Kidney epithelial cell (primary cell): ENCODE measurements around the gene NOL8. TPM values are rescaled to one million over a fixed set of nuclear protein-coding genes. Genes with fewer than 3 reads are reported as not detected.

Experiments used
- DNase-seq: peaks from one replicate; pipeline ENCODE4 v3.0.0-alpha.2; 2010; ENCODE audit warnings: low read depth
- H3K27me3 ChIP-seq: 2 replicates; pipeline ENCODE4 v1.6.0; 2011; ENCODE audit warnings: low read length; ENCODE audit not compliant: control insufficient read depth, insufficient read depth
- H3K36me3 ChIP-seq: 2 replicates; pipeline ENCODE4 v1.5.1; 2011; ENCODE audit warnings: low read length; ENCODE audit not compliant: control insufficient read depth, insufficient read depth
- H3K4me3 ChIP-seq: 2 replicates; pipeline ENCODE4 v1.5.1; 2011; ENCODE audit warnings: low read depth, mild to moderate bottlenecking, control low read depth, low read length
- total RNA-seq: library from RNA; depleted of rRNA; stranded (reverse); fragments of >200 nt; gene quantifications from 2 replicates; pipeline ENCODE4 v1.2.3, GENCODE V29; 2015
- TF ChIP-seq, protein P1 (sequence below): IDR thresholded peaks from 2 replicates; pipeline ENCODE4 v1.5.1; 2011; ENCODE audit warnings: mild to moderate bottlenecking, moderate library complexity, low read length, control low read depth, inconsistent platforms; ENCODE audit not compliant: insufficient read depth, poor library complexity, severe bottlenecking

Gene NOL8
- total RNA-seq, 1 donor from 2014 or later, result 29.2 TPM

GRCh38 chr9:92300936-92301335 lies 24.2 kb downstream of the NOL8 start:
- Histone ChIP-seq H3K27me3 (no peaks in the 10 kb centered on the region), H3K36me3 (peaks cover 2% of the 10 kb centered on the region), H3K4me3 (no peak overlapping the region)
- no peak for DNase-seq
- TF ChIP-seq, protein P1, sequence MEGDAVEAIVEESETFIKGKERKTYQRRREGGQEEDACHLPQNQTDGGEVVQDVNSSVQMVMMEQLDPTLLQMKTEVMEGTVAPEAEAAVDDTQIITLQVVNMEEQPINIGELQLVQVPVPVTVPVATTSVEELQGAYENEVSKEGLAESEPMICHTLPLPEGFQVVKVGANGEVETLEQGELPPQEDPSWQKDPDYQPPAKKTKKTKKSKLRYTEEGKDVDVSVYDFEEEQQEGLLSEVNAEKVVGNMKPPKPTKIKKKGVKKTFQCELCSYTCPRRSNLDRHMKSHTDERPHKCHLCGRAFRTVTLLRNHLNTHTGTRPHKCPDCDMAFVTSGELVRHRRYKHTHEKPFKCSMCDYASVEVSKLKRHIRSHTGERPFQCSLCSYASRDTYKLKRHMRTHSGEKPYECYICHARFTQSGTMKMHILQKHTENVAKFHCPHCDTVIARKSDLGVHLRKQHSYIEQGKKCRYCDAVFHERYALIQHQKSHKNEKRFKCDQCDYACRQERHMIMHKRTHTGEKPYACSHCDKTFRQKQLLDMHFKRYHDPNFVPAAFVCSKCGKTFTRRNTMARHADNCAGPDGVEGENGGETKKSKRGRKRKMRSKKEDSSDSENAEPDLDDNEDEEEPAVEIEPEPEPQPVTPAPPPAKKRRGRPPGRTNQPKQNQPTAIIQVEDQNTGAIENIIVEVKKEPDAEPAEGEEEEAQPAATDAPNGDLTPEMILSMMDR, result no peak

- H3K4me3 ChIP-seq, result no peak overlapping the region
- TF ChIP-seq, protein P1, result no peak
- no peak for DNase-seq
- no peaks in the 10 kb centered on the region for H3K36me3 ChIP-seq
- no peaks in the 10 kb centered on the region for H3K27me3 ChIP-seq
These were observed 26.0 kb downstream of the NOL8 start for GRCh38 chr9:92299116-92299515.

- TF ChIP-seq, protein P1, result no peak
- no peak for DNase-seq
- H3K4me3 ChIP-seq, result no peak overlapping the region
- no peaks in the 10 kb centered on the region for H3K27me3 ChIP-seq
- H3K36me3 ChIP-seq, result no peaks in the 10 kb centered on the region
These were observed 27.1 kb downstream of the NOL8 start for GRCh38 chr9:92298036-92298435.

DNA sequence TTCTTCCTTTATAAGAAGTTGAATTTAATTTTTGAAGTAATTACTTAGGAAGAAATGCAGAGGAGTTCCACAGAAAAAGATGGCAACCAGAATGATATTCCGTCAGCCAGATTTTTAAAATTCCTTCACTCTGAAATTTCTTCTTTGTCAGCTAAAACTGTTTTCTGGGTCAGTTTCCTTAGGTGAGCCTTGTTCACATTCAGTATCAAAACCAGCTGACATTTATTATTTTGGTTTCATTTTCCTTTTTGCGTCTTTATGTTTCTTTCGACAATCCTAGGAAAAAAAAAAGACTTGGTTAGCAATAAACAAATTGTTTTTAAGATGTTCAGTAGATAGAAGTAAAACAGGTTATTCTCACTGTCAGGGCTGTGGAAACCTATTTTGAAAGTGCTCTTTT lies 27.5 kb downstream of the NOL8 start:
- no peaks in the 10 kb centered on the region for H3K36me3 ChIP-seq
- TF ChIP-seq, protein P1, result no peak
- H3K27me3 ChIP-seq, result no peaks in the 10 kb centered on the region
- H3K4me3 ChIP-seq, result no peak overlapping the region
- no peak for DNase-seq

DNA sequence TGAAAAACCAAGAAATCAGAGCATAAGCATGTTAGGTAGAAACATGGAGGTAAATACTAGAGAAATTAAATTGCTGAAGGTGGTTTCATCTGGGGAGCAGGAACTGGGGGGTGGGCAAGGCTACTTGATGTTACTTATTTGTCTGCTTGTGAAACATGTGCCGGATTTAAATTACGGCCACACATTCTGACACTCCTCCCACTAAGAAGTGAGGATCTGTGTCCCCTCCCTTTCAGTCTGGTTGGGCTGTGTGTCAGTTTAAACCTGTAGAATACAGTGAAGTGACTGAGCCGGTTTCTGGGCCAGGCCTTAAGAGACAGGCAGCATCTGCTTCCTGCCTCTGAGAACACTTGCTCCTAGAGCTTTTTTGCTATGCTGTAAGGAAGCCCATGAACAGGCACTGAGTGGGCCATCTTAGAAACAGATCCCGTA lies 29.3 kb downstream of the NOL8 start:
- H3K27me3 ChIP-seq, result no peaks in the 10 kb centered on the region
- DNase-seq, result no peak
- TF ChIP-seq, protein P1, result no peak
- H3K36me3 ChIP-seq, result no peaks in the 10 kb centered on the region
- H3K4me3 ChIP-seq, result no peak overlapping the region

DNA sequence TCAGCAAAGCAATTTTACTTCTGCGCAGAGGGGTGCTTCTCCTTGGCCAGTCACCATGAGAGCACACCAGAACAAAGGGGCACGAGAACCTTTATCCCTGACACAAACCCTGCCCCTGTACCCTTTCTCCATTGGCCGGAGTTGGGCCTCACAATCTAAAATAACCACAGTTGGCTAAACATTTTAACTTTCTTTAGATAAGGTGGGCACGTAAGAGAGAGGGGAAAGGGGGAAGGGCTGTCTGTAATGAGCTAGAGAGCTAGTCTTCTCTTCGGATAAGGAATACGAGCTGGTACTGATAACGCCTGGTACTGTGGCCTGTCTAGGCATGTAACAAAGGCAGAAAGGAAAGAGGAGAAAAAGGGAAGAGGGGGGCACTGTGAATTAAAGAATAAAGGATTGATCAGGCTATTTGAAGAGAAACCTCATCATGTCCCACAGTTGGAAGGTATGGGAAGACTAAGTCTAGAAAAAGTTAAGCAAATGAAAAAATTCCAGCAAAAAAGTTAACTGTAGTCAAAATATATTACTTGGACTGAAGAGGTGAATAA lies 29.8 kb downstream of the NOL8 start:
- no peak for DNase-seq
- Histone ChIP-seq H3K36me3 (no peaks in the 10 kb centered on the region), H3K4me3 (no peak overlapping the region), H3K27me3 (no peaks in the 10 kb centered on the region)
- TF ChIP-seq, protein P1, result no peak
